ENCODE results near the gene TCP1.
A peak's percentile ranks its signal among the peaks of the same experiment; 100 is the strongest.
"Not testable (repeated sequence)": the region's sequence is repeated elsewhere in the genome, so short reads cannot be mapped to it uniquely, and the experiment has no call there.

TCP1 gene

DNA sequence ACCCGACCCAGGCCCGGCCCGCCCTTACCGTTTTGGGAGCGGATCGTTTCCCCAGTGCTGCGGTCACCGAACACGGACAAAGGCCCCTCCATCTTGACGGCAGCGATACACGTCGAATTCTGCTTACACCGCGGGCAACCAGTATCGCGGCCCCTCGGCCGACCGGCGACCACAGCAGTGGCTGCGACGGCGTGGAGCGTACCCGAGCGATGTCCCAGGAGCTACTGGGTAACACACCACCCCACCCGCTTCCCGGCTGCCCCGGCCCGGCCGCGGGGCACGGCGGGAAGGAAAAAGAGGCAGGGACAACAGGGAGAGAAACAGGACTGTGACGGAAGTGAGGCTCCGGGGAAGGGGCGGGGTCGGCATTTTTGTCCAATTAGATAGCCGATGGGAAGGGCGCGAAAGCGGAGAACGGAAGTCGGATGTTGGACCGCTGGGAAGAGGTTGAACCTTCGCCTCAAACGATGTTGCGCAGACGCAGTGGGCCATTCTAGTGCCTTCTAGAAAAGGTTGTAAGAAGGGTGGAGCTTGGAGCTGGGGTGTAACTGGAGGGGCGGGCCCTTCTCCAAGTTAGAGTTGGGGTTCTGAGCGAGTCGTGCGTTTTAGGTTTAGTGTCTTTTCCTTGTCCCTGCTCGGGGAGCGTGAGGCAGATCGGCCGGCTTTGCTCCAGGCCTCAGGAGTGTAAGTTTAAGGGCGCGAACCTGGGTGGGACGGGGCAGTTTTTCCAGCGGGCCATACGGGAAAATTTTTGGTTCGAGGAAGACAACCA lies at the start of gene TCP1:
TCP1 (minus strand) TSS at position 226 of the 772 bp plus-strand sequence; CDS start at position 92, 134 bp downstream.
- peak; percentile 99 for DNase-seq (ENCODE audit: low read depth)

GRCh38 chr6:159838020-159838744 lies 48.8 kb upstream of the TCP1 start:
- no peak for DNase-seq (ENCODE audit: low read depth)

GRCh38 chr6:159837511-159837910 lies 48.1 kb upstream of the TCP1 start:
- no peak for DNase-seq (ENCODE audit: low read depth)

DNA sequence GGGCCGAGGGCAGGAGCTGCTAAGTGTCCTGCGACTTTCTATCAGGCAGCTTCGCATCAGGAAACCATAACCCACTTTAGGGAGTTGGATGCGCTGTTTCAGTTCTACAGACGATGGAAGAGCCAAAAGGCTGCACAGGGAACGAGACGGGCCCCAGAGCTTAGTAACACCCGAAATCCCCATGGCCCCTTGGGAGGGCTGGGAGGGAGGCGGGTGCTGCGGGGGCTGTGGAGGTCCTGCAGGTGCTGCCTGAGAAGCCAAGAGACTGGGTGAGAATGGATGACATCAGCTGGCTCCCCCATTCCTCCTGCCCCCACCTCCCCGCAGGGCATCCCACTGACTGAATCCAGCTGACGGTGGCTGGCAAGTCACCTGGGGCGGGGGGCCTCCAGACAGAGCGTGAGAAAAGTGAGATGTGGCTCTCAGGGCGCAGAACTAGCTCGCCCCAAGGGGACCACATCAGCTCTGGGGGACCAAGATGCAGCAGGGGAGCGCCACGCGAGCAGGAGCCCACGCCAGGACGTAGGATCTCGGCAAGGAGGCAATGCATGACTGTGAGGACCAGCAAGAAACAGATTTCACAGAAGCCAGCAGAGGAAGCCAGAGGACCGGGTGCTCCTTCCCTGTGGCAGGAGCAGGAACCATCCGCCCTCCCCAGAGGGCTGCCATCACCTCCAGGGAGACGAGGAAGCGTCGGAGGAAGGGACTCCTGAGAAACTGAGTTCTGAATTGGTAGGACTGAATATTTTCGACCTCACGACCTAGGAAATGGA lies 47.5 kb upstream of the TCP1 start:
- no peak for DNase-seq (ENCODE audit: low read depth)

DNA sequence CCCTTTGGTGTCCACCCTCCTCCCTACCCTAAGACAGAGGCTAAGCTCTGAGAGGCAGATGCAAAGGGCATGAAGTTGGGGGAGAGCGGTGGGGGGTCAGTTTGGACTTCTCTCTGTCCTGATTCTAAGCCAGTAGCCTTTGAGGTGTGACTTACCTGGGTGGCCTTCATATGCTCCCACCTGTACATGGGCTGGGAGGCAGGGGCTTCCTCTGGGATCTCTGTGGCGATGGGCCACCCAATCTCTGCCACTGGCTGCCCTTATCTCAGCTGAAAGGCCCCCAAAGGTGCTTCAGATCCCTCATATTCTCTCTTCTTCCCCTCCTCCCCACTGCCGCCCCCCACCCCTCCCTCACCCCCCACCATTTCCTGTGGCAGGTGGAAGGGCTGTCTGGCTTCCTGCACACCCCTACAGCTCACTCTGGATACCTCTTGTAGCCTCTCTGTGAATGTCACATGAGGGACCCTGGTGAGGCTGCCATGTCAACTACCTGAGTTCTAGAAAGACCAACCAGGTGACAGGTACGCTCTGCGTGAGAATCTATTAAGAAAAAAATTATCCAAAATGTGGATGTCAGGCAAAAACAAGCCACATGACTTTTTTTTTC lies 44.7 kb upstream of the TCP1 start:
- no peak for DNase-seq (ENCODE audit: low read depth)

GRCh38 chr6:159833556-159833955 lies 44.2 kb upstream of the TCP1 start:
- DNase-seq (ENCODE audit: low read depth), result no peak

DNA sequence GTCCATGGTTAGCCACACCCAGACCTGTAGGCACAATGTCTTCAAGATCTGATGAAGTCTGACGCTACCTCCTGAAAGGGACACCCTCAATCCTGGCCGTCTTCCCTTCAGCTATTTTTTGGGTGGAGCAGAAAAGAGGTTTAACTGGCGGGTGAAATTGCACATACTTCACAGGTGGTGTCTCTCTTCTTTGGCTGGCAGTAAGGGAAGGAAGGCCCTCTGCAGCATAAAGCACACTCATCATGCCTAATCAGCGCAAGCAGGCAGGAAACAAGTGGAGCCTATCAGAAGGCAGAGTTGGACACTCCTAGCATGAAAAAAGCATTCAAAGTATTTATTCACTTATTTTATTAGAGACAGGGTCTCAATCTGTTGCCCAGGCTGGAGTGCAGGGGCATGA lies 43.5 kb upstream of the TCP1 start:
- no peak for DNase-seq (ENCODE audit: low read depth)

DNA sequence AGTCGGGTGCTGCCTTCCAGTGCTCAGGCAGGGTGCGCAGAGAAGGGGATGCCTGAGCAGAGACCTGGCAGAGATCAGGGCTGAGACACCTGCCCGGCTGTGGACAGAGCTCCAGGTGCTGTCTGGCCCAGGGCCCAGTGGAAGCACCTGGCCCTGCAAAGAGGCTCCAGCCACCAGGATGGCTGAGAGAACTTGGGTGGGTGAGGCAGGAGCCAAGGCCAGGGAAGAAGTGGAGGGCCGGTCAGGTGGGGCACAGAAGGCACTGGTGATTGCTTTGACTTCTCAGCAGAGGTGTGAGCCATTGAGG lies 41.9 kb upstream of the TCP1 start:
- no peak for DNase-seq (ENCODE audit: low read depth)

DNA sequence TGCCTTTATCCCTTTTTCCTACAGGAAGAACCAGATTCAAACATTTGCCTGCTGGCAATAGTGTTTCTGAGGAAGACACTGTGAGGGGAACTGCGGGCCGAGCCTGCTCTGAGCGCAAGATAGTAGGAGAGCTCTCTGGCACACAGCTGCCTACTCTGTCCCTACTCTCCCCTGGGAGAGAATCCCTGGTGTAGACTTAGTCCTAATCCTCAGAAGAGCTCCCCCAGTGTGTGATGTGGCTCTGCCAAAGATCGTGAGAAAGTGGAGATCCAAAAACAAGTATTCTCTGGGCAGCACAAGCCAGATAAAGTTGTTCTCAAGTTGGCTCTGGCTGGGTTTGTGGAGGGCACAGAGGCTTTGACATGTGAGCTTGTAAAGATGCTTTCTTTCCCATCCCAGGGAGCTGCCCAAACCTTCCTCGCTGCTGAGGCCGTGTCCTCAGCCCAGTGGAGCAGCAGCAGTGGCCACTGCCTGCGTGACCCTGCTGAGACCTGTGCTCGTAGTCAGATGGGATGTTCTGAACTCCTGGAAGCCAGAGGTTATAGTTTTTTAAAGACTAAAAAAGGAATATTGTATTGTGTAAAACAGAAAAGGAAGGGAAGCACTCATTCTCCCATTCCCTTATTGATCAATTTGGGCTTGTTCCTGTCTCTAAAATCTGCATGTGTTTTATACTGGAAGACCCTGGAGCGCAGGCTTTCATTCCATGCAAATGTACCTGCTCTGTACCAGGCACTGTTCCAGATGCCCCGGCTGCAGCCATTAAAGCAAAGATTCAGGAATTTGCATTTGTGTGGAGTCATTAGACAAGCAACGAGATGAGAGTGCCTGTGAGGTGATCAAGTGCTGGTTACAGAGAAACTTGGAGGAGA lies 41.3 kb upstream of the TCP1 start:
- DNase-seq (ENCODE audit: low read depth), result no peak

DNA sequence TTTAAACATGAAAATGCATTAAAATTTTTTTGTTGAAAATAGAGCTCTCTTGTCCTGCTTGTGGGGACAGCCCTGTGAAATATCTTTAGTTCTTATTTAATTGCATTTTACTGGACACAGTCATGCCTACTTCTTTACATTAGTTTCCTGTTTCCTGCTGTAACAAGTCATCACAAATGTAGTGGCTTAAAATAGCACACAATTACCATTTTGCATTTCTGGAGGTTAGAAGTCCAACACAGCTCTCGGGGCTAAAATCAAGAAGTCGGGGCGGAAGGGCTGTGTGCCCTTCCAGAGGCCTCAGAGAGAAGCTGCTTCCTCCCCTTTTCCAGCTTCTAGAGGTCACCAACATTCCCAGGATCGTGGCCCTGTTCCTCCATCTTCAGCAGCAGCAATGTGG lies 40.1 kb upstream of the TCP1 start:
- no peak for DNase-seq (ENCODE audit: low read depth)

DNA sequence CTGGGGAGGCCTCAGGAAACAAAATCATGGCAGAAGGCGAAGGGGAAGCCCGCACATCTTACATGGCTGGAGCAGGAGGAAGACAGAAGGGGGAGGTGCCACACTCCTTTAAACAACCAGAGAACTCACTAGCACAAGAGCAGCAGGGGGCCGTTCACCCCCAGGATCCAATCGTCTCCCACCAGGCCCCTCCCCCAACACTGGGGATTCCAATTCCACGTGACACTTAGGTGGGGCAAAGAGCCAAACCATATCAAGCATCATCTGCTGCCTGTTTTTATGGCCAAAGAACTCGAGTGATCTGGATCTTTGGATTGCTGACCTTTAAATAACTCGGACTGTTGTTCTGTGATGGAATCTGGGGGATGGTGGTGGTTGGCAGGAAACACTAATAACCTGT lies 38.7 kb upstream of the TCP1 start:
- DNase-seq (ENCODE audit: low read depth), result no peak

GRCh38 chr6:159826968-159827647 lies 37.7 kb upstream of the TCP1 start:
- DNase-seq (ENCODE audit: low read depth), result no peak

GRCh38 chr6:159826004-159826403 lies 36.6 kb upstream of the TCP1 start:
- no peak for DNase-seq (ENCODE audit: low read depth)

GRCh38 chr6:159824690-159825089 lies 35.3 kb upstream of the TCP1 start:
- DNase-seq (ENCODE audit: low read depth), result not testable (repeated sequence)

- DNase-seq (ENCODE audit: low read depth), result no peak
These were observed 34.6 kb upstream of the TCP1 start for GRCh38 chr6:159823953-159824352.

DNA sequence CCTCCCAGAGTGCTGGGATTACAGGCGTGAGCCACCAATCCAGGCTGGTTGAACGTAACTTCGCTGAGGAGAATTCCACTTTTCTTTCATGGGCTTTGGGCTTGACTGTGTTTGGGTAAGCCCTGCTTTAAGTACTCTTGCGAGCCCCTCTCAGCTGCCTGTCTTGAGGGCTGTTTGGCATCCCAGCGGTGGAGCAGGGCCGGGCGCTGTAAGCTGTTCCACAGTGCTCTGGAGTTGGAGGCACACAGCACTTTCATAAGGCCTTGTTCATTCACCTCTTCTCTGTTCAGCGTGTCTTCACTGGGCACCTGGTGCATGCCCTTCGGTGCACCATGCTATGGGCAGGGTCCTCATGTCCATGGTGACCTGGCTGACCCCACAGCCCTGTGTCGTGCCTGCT lies 32.3 kb upstream of the TCP1 start:
- DNase-seq (ENCODE audit: low read depth), result no peak

GRCh38 chr6:159821122-159821521 lies 31.7 kb upstream of the TCP1 start:
- no peak for DNase-seq (ENCODE audit: low read depth)

DNA sequence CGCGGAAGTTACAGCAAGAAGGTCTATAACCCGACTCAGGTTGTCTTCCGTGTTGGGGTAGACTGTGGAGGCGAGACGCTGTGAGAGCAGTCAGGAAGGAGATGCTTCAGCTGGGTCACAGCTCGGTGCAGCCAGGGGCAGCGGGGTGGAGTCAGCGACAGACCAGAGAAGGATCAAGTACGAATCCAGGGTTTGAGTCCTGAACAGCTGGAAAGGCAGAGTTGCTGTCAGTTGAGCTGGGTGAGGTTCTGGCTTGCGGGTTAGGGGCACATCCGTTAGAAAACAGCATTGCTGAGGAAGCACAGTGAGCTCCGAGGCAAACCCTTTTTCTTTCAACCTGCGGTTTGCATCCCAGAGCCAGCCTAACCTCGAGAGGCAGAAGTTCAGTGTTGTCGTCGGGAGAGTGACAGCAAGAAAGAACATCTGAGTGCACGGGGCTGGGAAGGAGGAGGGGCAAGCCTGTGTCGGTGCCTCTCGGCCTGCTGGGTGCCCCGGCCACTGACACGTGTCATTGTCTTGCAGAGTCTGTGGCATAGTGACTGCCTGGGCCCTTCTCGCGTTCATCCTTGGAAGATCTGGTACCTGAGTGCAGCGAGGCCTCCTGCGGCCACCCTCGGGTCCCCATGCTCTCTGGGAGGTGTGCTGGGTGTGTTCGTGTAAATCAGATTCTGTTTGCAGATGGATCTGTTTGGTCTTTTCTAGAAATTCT lies 30.7 kb upstream of the TCP1 start:
- peak; percentile 29 for DNase-seq (ENCODE audit: low read depth)

DNA sequence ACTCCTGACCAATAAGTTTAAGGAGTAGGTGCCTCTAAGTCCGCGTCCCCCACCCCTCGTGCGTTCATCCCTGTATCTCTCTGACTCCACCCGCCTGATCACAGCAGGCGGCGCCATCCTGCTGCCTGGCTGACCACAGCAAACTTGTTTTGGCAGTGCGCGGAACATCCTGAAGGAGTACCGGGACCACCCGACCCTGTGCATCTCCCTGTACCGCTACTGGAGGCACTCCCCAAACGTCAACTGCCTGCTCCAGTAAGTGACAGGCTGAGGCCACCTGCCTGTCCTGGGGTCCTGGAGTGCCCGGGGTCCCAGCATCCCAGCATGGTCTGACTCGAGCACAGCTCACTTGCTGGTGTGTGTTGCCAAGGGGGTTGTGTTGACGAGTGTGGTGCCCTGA lies 29.7 kb upstream of the TCP1 start:
- DNase-seq (ENCODE audit: low read depth), result no peak

Measured in CMK (cell line).